ENCODE results near the gene SLC9C2.
"Not testable (repeated sequence)": the region's sequence is repeated elsewhere in the genome, so short reads cannot be mapped to it uniquely, and the experiment has no call there.

SLC9C2 gene

GRCh38 chr1:173474097-173474779 lies 128.6 kb downstream of the SLC9C2 start:
- peak overlapping the region; percentile 85 for H3K27ac Mint-ChIP-seq
- H3K4me3 Mint-ChIP-seq = no peak overlapping the region
- ATAC-seq = no peak
- no peaks in the 10 kb centered on the region for H3K27me3 Mint-ChIP-seq
- peaks cover 9% of the 10 kb centered on the region for H3K9me3 Mint-ChIP-seq
- peaks cover 39% of the 10 kb centered on the region for H3K4me1 Mint-ChIP-seq
- H3K36me3 Mint-ChIP-seq = peaks cover 37% of the 10 kb centered on the region

GRCh38 chr1:173473599-173474011 lies 129.3 kb downstream of the SLC9C2 start:
- peaks cover 40% of the 10 kb centered on the region for H3K36me3 Mint-ChIP-seq
- H3K27me3 Mint-ChIP-seq = no peaks in the 10 kb centered on the region
- H3K4me3 Mint-ChIP-seq = no peak overlapping the region
- peaks cover 13% of the 10 kb centered on the region for H3K9me3 Mint-ChIP-seq
- no peak overlapping the region for H3K27ac Mint-ChIP-seq
- peaks cover 37% of the 10 kb centered on the region for H3K4me1 Mint-ChIP-seq
- no peak for ATAC-seq

GRCh38 chr1:173470608-173471007 lies 132.3 kb downstream of the SLC9C2 start:
- Mint-ChIP-seq H3K4me3 (no peak overlapping the region), H3K4me1 (peaks cover 20% of the 10 kb centered on the region), H3K27ac (no peak overlapping the region), H3K36me3 (peaks cover 66% of the 10 kb centered on the region), H3K9me3 (peaks cover 19% of the 10 kb centered on the region), H3K27me3 (no peaks in the 10 kb centered on the region)
- ATAC-seq = no peak

- no peak overlapping the region for H3K27ac Mint-ChIP-seq
- peaks cover 22% of the 10 kb centered on the region for H3K9me3 Mint-ChIP-seq
- no peak for ATAC-seq
- peaks cover 73% of the 10 kb centered on the region for H3K36me3 Mint-ChIP-seq
- peaks cover 19% of the 10 kb centered on the region for H3K4me1 Mint-ChIP-seq
- H3K4me3 Mint-ChIP-seq = no peak overlapping the region
- no peaks in the 10 kb centered on the region for H3K27me3 Mint-ChIP-seq
These were observed 133.2 kb downstream of the SLC9C2 start for GRCh38 chr1:173469656-173470055.

DNA sequence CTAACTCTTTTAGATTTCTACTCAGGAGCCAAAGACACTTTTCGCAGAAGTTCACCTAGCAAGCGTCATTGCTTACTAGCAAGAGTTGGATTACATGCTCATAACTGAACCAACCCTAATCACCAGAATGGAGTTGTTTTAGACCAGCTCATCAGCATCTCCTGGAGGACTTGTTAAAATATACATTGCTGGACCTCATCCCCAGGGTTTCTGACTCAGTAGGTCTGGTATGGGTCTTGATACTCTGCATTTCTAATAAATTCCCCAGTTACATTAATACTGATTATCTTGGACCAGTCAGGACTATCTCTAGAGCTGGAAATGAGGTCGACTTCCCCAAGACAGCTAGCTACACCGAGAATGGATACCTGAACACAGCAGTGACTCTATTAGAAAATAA lies 135.4 kb downstream of the SLC9C2 start:
- Mint-ChIP-seq H3K9me3 (peaks cover 28% of the 10 kb centered on the region), H3K27me3 (no peaks in the 10 kb centered on the region)

GRCh38 chr1:173464185-173464584 lies 138.7 kb downstream of the SLC9C2 start:
- Mint-ChIP-seq H3K4me1 (peaks cover 14% of the 10 kb centered on the region), H3K36me3 (peaks cover 81% of the 10 kb centered on the region), H3K9me3 (peaks cover 19% of the 10 kb centered on the region)
- not testable (repeated sequence) for H3K4me3 Mint-ChIP-seq, H3K27ac Mint-ChIP-seq, H3K27me3 Mint-ChIP-seq, ATAC-seq

More for the DNA sequence above, 135.4 kb downstream of the SLC9C2 start:
- no peak for ATAC-seq
- no peak overlapping the region for H3K4me3 Mint-ChIP-seq
- no peak overlapping the region for H3K27ac Mint-ChIP-seq
- H3K4me1 Mint-ChIP-seq = peaks cover 14% of the 10 kb centered on the region
- H3K36me3 Mint-ChIP-seq = peaks cover 86% of the 10 kb centered on the region

- H3K27me3 Mint-ChIP-seq, ATAC-seq, H3K27ac Mint-ChIP-seq, H3K4me3 Mint-ChIP-seq: not testable (repeated sequence)
- Mint-ChIP-seq H3K36me3 (peaks cover 81% of the 10 kb centered on the region), H3K9me3 (peaks cover 13% of the 10 kb centered on the region), H3K4me1 (peaks cover 14% of the 10 kb centered on the region)
These were observed 140.2 kb downstream of the SLC9C2 start for GRCh38 chr1:173462666-173463065.

- no peaks in the 10 kb centered on the region for H3K27me3 Mint-ChIP-seq
- peaks cover 83% of the 10 kb centered on the region for H3K36me3 Mint-ChIP-seq
- H3K4me3 Mint-ChIP-seq = no peak overlapping the region
- H3K4me1 Mint-ChIP-seq = peaks cover 6% of the 10 kb centered on the region
- peaks cover 6% of the 10 kb centered on the region for H3K9me3 Mint-ChIP-seq
- no peak for ATAC-seq
- H3K27ac Mint-ChIP-seq = no peak overlapping the region
These were observed 143.0 kb downstream of the SLC9C2 start for GRCh38 chr1:173459885-173460284.

DNA sequence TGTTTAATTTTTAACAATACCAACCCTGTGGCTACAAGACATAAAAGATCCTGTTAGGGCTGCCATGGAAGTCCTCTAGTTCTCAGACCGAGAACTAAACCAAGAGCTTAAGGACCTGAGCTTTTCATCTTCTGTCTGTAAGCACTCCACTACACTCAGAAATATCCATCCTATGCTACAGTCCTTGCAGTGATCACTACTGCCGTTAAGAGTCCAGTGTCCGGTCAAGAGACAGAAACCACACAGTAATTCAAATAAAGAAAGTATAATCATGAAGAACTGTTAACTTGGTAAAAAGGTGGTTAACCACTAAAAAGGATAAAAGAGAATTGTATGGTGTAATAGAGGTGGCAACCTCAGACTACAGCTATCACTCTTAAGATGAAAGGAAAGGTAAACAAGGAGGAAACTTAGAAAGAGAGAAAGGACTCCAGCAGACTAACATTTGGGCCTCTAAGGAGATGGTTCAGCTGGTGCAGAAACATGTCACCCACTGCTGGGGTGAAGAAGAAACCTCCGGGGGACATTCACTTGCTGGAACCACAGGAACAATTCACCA lies 147.8 kb downstream of the SLC9C2 start:
- no peak overlapping the region for H3K27ac Mint-ChIP-seq
- no peaks in the 10 kb centered on the region for H3K27me3 Mint-ChIP-seq
- no peak overlapping the region for H3K4me3 Mint-ChIP-seq
- ATAC-seq = no peak
- peaks cover 58% of the 10 kb centered on the region for H3K36me3 Mint-ChIP-seq
- H3K4me1 Mint-ChIP-seq = no peaks in the 10 kb centered on the region
- H3K9me3 Mint-ChIP-seq = no peaks in the 10 kb centered on the region

- ATAC-seq = no peak
- H3K4me1 Mint-ChIP-seq = no peaks in the 10 kb centered on the region
- peaks cover 59% of the 10 kb centered on the region for H3K36me3 Mint-ChIP-seq
- no peak overlapping the region for H3K4me3 Mint-ChIP-seq
- H3K27me3 Mint-ChIP-seq = no peaks in the 10 kb centered on the region
- no peak overlapping the region for H3K27ac Mint-ChIP-seq
- no peaks in the 10 kb centered on the region for H3K9me3 Mint-ChIP-seq
These were observed 148.9 kb downstream of the SLC9C2 start for GRCh38 chr1:173453982-173454381.

GRCh38 chr1:173451981-173452380 lies 150.9 kb downstream of the SLC9C2 start:
- H3K4me1 Mint-ChIP-seq = peaks cover 6% of the 10 kb centered on the region
- H3K9me3 Mint-ChIP-seq = peaks cover 6% of the 10 kb centered on the region
- peaks cover 62% of the 10 kb centered on the region for H3K36me3 Mint-ChIP-seq
- H3K4me3 Mint-ChIP-seq = no peak overlapping the region
- H3K27me3 Mint-ChIP-seq = no peaks in the 10 kb centered on the region
- H3K27ac Mint-ChIP-seq = no peak overlapping the region
- ATAC-seq = no peak

Measured in stimulated activated memory B cell treated with anti-CD40 and anti-IgM and Interleukin-4, amounts not matched to agents 10 μg/mL and 1 μg/mL and 100 μg/mL, for 72 hours (primary cell).